RPMI7951 (cell line): ENCODE measurements around the gene PTPRM. TPM values are rescaled to one million over a fixed set of nuclear protein-coding genes. Genes with fewer than 3 reads are reported as not detected.

Experiments used
- DNase-seq: peaks from one replicate; pipeline ENCODE4 v3.0.0-alpha.2; 2012; ENCODE audit warnings: low read depth
- total RNA-seq: library from RNA; depleted of rRNA; stranded (reverse); fragments of >200 nt; shearing (Covaris generic); gene quantifications from 2 replicates; pipeline ENCODE4 v1.2.3, GENCODE V29; 2014

Gene PTPRM
- total RNA-seq, 1 experiment from 2014 or later = 51.8 TPM

DNA sequence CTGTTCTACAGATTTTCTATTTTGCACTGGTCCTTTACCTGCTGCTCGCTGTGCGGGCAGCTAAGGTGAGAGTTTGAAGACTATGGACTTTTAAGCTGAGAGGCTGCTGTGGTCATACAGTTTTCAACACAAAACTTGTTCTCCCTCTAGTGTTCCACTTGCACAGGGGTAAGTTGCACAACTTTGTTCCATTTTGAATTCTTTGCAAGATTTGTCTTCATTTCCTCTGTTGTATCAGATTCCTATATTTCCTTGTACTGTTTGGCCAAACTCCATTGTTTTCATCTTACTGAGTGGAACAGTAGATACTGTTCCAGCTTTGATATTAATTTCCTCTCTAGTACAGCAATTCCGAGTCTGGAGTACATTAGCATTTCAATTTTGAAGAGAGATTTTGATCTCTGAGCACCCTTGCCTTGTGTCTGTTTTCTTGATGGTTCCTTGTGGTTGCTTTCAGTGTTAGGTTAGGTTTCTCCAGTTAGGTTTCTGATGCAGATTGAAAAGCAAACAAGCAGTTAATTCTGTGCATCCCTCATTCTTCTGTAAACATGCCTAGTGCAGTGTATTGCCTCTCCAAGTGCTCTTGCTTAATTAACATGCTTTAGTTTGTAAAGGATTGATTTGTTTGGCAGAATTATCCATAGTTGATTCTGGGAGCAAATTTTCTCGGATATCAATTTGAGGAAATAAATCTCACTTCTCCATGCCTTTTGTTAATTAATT is 188.8 kb downstream of the PTPRM start:
- DNase-seq = no peak

DNA sequence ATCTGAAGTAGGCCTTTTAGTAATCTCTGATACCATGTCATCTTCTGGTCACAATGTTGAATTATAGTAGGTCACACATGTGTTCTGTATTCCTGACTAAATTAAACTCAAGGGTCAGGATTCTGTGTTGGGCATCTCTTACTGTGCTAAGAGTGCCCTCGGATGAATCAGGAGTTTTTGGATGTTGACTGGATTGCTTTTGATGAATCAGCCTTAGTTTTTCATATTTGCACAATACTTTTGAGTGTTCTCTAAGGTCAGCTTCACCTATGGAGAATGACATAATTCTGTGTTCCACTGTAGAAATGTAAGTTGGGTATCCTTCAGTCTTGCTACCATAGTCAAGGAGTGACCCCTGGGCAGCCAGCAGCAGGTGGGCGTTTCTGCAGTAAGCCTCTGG is 190.1 kb downstream of the PTPRM start:
- DNase-seq = no peak

DNA sequence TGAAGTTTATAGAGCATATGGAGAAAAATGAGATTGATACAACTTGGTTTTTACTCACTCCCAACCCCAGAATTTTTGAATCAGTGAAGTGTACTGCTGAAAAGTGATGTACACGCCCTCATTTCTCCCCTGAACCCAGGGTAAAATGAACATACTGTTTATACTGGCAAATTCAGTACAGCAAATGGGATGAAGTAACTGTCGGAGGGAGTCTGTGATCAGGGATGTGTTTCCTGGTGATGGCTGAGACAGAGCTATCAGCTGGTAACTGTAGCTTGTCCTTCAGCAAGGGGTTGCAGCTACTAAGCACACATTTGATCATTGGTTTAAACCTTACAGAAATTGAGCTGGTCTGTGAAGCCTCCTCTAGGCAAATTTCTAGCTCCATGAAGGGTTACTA is 191.6 kb downstream of the PTPRM start:
- DNase-seq = no peak

DNA sequence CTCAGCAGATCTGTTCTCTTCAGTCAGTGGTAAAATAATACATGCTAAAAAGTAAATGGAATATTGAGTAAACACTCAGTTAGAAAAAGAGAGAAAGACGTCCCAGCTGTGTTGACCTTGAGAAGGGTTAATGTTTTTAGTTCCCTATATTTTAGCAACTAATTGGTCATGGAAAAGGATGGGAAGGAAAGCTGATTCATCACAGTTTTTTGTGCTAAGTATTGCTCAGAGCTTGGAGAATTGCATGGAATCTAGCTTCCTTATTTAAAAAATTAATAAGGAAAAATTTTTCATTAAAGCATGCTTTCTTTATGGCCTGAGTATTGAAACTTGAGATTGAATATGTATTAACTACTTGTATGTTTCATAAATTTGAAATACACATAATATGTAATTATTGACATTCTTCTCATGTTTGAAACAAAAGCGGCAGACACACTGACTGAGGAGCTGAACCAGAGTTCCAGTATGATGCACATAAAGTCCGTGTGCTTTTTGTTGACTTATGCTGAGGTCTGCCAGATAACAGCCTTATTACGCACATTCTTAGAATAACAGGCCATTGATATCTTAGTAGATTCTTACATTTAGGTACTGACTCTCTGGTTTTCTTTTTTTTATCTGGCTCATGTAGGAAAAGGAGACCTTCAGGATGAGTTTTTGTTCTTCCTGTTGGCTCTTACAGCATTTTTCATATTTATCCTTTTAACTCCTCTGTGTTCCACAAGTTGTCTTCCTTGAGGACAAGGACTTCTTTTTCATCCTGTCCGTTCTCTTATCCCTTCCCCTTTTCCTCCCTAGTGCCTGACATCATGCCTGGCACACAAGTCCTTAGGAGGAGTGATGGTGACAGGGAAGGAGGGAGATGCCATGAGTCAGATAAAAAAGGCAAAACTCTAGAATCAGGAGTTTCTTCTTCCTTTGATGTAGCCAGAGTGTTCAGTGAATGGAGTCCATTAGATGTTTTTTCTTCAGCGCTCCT is 194.1 kb downstream of the PTPRM start:
- no peak for DNase-seq

DNA sequence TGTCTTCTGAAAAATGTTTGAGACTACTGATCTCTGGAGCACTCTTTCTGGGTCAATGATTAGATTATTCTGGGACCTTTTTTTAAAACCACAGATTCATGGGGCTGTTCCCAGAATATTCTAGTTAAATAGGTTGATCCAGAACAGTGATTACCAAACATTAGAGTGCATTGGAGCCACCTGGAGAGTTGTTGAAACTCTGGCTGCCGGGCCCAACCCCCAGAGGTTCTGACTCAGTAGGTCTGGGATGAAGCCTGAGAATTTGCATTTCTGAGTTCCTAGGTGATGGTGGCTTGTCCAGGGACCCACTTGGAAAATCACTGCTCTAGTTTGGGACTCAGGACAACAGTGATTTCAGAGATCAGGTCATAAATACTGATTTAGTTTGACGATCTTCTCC is 197.3 kb downstream of the PTPRM start:
- no peak for DNase-seq

DNA sequence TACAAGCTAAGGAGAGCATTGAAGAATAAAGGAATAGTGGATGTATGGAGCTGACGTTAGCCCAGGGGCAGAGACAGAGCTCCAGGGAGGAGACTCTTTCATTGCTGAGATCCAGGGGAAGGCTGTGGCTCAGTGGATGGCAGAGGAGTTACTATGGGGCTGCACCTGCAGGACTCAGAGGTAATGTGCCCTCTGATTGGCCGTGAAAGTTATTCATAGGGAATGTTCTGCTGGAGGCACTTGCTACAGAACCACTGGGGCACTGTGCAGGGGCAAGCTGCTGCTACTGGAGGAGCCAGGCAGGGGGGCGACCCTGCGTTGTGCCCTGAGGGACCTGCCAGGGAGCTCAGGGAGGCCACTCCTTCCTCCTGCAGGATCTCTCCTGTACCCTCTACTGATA is 199.2 kb downstream of the PTPRM start:
- DNase-seq = no peak

DNA sequence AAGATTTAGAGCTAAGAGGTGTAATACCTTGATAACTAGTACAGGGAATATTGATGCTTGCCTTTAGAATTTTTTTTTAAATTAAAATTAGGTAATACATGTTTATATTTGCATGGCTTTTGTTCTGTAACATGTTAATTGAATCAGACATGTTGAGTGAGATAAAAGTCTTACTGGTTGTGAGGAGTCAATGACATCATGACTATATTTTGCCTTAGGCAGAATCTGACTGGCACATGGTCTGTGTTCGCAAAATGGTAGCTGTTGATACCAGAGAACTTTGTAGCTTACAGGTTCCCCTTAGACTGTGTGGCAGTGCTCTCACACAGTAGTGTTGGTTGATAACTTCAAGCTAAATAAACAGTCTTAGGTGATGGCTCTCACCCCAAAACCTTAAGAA is 199.7 kb downstream of the PTPRM start:
- peak; percentile 10 for DNase-seq

DNA sequence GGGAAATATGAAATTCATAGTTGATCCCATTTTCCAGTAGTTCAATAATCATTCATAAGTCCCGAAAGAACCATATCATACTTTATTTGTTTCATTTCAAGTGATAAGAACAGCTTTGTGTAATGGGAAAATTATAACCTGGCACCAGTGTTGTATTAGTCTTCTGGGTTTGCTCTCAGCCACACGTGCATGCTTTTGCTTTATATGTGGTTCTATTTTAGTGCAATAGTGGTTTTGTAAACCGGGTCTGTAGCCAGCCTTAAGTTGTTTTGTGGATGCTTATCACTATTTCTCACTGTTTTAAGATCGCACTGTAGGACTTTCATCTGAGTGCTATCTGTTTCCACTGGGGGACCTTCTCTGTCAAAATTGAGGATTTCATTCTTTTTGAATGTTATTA is 203.8 kb downstream of the PTPRM start:
- no peak for DNase-seq

DNA sequence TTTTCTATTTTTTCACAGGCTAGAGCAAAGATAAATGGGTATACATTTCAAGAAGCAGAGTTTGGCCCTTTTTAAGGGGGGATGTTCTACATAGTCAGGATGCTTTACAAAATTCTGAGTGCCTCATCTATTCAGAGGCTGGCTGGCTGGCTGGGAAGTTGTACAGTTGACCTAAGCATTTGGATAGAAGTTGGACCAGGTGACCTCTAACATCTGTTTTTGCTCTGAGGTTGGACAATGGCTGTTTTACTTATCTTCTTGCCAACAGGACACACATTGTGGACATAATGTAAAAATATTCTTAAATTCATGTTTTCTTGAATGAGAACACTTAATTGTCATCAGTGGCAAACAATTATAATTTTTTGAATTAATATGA is 205.4 kb downstream of the PTPRM start:
- DNase-seq = peak; percentile 3

DNA sequence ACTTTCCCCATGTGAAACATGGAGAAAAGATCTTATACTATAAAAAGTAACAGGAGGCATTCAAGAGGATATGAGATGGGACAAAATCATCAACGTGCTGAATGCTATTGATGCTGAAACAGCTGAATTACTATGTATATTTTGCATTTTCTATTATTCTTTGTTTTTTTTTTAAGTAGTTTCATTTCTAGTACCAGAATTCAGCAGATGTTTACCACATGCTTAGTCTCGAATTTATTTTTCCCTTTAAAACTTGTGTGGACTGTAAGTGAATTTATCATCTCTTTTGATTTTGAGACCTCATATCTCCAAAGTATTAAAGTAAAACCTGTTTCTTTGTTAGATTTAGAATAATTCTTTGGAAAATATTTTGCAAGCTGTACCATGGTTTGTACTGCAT is 205.8 kb downstream of the PTPRM start:
- DNase-seq = no peak

DNA sequence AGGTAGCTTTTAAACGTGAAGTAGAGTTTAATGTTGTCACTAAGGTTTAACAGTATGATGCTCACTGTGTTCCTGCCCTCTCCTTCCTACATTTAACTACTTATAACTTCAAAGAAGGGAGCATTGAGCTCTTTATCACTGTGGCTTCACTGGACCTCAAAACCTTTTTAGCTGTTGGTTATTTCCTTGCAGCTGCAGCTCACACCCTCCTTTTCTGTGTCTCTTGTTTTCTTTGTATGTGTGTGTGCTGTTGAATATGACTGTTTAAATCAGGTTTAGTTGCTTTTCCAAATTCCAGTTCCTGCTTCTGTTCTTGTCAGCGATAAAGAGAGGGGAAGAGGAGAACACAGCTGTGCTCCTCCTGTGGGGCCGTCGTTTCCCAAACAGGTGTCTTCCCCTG is 208.0 kb downstream of the PTPRM start:
- DNase-seq = no peak

DNA sequence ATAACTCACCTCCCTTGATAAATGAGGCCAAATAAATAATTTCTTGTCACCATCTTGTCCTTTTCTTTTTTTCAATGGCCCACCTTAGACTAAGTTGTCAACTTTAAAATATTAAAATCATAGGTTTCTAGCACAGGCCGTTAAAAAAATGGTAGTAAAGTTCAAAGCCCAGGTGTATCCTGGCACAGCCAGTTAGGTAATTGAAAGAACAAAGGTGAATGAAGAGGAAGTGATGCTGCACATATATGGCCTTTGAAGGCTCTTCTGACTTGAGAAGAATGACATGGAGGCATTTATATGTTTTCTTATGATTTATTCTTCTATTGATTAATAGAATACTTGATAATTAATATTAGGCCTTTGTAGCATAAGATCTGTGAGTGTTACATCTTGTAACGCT is 208.7 kb downstream of the PTPRM start:
- no peak for DNase-seq

DNA sequence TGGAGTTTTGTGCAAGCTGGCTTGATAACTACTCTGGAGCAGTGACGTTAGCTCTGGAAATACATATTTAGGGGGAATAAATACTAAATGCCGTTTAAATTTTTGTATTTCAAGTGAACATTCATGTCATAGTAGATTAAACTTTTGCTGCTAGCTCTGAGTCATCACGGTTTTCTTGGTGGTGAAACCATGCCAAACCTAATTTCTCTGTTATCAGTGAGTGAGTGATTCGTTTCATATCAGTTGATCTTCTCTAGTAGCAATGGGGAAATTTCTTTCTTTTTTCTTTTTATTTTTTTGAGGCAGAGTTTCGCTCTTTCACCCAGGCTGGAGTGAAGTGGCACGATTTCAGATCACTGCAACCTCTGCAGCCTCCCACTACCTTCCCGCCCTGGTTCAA is 211.1 kb downstream of the PTPRM start:
- peak; percentile 58 for DNase-seq

DNA sequence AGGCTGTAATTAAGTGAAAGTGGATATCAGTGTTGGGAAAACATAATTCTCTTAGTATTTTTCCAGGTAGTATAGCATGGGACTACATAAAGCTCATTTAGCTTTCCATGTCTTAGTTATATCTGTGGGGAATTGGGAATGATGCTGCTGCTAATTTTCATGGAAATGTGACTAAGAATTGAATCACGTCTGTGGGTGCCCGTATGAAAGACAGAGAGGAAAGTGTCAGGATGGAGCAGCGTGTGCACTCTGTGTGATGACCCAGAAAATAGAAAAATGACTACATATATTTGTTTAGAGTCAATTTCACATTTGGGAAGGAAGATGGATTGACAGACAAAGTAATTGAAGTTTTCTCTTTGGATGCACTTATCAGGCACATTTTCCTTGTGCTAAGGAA is 212.1 kb downstream of the PTPRM start:
- DNase-seq = no peak

DNA sequence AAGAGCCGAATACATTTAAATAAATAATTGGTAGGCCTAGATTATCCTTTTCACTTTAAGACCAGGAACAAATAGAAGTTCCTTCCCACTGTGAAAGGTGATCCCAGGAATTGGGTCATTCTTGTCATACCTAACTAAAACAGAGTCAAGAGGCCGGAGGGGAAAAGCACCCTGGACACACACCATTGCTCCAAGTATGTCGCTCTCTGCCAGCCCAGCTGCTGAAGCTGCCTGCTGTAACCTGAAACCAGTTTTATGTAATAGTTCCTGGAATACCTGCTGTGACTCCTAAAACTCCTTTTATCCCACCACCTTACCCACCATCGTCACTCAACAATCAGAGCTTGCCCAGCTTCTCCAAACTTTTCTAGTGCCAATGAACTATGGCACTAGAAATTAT is 217.1 kb downstream of the PTPRM start:
- no peak for DNase-seq

DNA sequence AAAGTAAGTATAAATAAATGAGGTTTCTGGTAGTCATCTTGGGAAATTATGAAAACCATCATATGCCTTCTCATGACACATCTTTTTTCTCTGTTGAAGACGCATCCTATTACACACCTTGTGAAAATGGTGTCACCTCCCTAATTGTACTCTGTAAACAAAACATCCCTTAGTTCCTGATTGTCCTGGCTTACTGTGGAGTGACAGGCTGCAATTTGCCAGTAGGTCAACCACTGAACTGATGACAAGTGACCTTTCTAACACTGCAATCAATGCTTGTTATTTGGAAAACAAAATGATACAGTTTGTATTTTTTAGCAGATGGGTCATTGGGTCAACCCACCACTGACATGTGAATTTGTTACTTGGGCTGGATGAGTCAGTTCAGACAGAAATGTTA is 219.5 kb downstream of the PTPRM start:
- DNase-seq = no peak

DNA sequence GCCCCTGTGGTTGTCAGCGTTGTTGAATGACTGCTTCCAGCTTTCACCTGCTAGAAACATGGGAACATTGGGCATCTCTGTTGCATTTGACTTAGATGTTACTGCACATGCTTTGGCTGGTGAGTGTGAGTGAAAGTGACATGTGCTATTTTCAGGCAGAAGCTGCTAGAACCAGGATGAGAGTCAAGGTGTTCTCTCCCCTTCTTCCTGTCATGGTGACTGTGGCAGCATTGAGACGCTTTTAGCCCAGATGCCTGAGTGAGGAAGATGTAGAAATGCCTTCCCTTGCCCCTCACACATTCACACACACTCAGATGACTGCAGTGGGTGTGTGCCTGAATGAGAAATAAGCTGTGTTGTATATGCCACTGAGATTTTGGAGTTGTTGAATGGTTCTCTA is 220.2 kb downstream of the PTPRM start:
- no peak for DNase-seq

DNA sequence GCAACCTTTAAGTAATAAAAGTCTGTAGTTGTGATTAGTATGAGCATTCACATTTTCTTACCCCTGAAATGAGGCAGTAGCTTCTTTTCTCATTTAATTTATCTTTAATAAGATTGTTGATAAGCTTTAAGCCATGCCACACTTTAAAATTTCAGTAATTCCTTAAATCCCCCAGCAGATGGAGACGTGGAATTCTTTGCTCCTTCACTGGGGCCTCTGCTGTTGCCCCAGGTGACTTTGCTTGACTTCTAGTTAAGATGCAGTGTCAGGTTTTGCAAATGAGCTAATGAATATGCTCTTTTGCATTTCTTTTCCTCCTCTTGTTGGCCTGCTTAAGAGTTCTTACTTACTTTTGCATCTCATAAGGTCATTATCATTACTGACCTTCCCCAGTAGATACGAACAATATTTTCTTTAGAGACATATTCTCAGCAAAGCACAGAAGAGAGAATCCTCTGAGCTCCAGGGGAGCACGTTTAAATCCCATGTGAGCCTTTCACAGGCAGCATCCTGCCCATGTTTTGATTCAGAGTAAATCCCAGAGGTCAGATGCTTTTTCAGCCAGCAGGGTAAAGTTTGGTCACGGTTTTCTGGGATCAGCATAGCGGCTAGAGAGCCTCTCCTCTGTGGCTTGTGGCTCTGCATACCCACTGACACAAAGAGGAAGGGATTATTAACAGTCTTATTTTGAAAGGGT is 222.9 kb downstream of the PTPRM start:
- DNase-seq = peak; percentile 35

DNA sequence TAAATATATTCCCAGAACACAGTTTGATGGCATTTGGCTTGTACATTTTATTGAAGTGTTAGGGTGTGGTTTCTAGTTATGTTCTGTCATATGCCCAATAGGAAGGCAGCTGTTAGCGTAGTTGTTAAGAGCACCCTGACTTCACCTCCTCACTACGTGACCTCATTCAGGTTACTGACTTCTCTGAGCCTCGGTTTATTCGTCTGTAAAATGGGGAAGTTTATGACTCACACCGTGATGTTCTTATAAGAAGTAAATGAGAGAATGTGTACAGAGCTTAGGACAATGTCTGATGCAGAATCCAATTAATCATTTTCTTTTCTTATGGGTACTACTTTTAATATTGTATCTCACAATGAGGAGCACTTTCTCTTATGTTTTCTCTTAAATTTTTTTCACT is 226.0 kb downstream of the PTPRM start:
- DNase-seq = no peak

DNA sequence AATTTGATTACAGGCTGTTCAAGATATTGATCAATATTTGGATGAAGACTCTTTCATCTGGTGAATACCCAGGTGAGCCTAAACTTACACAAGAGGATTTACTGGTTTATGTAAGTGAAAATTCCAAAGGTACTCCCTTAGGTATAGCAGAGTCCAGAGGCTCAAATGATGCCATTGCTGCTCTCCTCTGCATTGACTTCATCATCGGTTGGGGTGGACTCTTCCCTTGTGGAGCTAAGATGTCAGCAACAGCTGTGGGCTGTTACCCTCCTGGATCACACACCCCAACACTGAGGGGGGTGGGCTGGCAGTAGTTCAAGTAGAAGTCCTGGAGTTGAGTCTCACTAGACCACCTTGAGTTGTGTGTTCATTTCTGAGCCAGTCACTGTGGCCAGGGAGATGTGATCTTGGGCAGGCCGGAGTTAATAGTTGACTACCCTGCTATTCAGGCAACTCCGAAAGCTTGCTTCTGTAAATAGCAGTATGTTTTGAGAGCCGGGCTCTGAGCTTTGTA is 236.9 kb downstream of the PTPRM start:
- DNase-seq = no peak

DNA sequence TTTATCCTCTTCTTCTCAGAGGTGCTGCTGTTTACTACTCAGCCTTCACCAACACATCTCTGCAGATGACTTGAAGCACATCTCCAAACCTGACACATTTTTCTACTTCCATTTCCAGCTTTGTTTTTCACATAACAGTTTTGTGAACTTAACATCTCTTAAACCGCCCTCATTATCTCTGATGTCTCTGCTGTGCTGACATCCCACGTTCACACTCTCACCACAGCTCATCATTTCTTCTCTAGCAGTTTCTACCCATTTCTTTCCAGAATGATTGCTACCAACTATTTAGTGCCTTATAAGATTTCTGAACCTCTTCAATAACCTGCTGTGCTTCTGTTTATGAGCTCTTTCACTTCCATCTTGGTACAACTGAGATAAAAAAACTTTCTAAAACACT is 238.0 kb downstream of the PTPRM start:
- no peak for DNase-seq

DNA sequence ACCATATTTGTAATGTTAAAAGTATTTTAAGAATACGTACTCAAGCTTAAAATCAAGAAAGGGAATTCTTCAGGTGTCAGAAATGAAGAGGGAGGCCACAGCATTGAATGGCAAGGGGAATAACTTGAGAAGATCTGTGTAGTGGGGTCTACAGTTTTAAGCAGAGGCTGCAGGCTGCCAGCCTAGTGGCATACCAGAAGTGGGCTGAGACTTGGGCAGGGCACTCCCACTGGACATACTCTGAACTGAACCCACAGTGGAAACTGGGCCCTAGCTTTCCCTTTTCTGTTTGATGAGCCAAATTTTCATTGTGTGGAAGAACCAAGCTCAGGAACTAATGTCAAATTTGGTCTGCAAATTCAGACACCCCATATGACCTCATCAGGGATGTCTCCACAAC is 238.8 kb downstream of the PTPRM start:
- no peak for DNase-seq
